Endodermal cell (in vitro differentiated cells): Measurements from ENCODE around the gene RGS6. TPM values are rescaled to one million over a fixed set of nuclear protein-coding genes. Genes with fewer than 3 reads are reported as not detected.

ENCODE experiments used
- DNase-seq: peaks from one replicate; pipeline ENCODE4 v3.0.0-alpha.2; 2017
- H3K27ac ChIP-seq: 2 replicates; pipeline ENCODE4 v1.5.1; 2013; ENCODE audit warnings: mild to moderate bottlenecking, low read depth, low read length, moderate library complexity
- H3K27me3 ChIP-seq: 2 replicates; pipeline ENCODE4 v1.6.1; 2013; ENCODE audit warnings: mild to moderate bottlenecking, low read length, moderate library complexity; ENCODE audit not compliant: insufficient read depth, control insufficient read depth, poor library complexity, severe bottlenecking
- H3K36me3 ChIP-seq: 2 replicates; pipeline ENCODE4 v1.7.0; 2013; ENCODE audit warnings: mild to moderate bottlenecking, low read length, moderate library complexity; ENCODE audit not compliant: control insufficient read depth, insufficient read depth
- H3K4me1 ChIP-seq: one replicate; pipeline ENCODE4 v1.7.0; 2013; ENCODE audit warnings: low read length; ENCODE audit not compliant: control insufficient read depth, insufficient read depth
- H3K4me3 ChIP-seq: 2 replicates; pipeline ENCODE4 v1.5.1; 2013; ENCODE audit warnings: mild to moderate bottlenecking, low read length, moderate library complexity
- H3K9ac ChIP-seq: 2 replicates; pipeline ENCODE4 v1.6.1; 2013; ENCODE audit warnings: mild to moderate bottlenecking, low read length, moderate library complexity; ENCODE audit not compliant: poor library complexity, severe bottlenecking; ENCODE audit errors: extremely low read depth
- H3K9me3 ChIP-seq: 2 replicates; pipeline ENCODE4 v1.6.1; 2013; ENCODE audit warnings: mild to moderate bottlenecking, low read length, moderate library complexity; ENCODE audit not compliant: control insufficient read depth
- H3K27ac Mint-ChIP-seq: 2 replicates; pipeline ENCODE4 v1.8.0; 2020; ENCODE audit warnings: mixed read lengths
- H3K27me3 Mint-ChIP-seq: 2 replicates; pipeline ENCODE4 v1.8.0; 2021; ENCODE audit warnings: mild to moderate bottlenecking, mixed read lengths; ENCODE audit not compliant: insufficient read depth
- H3K36me3 Mint-ChIP-seq: 2 replicates; pipeline ENCODE4 v1.8.0; 2020; ENCODE audit warnings: low read depth, mixed read lengths
- H3K4me1 Mint-ChIP-seq: 2 replicates; pipeline ENCODE4 v1.8.0; 2020; ENCODE audit warnings: mixed read lengths
- H3K4me3 Mint-ChIP-seq: 2 replicates; pipeline ENCODE4 v1.8.0; 2020; ENCODE audit warnings: mild to moderate bottlenecking, moderate library complexity, mixed read lengths
- H3K9me3 Mint-ChIP-seq: 2 replicates; pipeline ENCODE4 v1.8.0; 2020; ENCODE audit warnings: mild to moderate bottlenecking, mixed read lengths
- CTCF ChIP-seq: fragments of 200-600 bp; sonication (generic); conservative IDR thresholded peaks from 2 replicates; pipeline ENCODE4 v1.5.0; 2021; ENCODE audit warnings: antibody characterized with exemption, mild to moderate bottlenecking
- WGBS, 2 experiments: methylation state at CpG; one replicate each; pipeline versions ENCODE4 v1.1.5 to v1.1.7; 2013; ENCODE audit warnings: missing lambda C conversion rate in 2 of 2, mixed read lengths in 1 of 2; ENCODE audit not compliant: insufficient coverage in 1 of 2, insufficient read length in 1 of 2; 5-methylcytosine and 5-hydroxymethylcytosine counted together
- total RNA-seq, 2 donors: library from RNA; stranded (reverse); fragmentation: NEBNext Ultra II Directional in 1 of 2; extraction: Animal tissue kit (Norgen Biotek cat#: 25700) in 1 of 2; gene quantifications; 2 replicates in 1 of 2; 3 replicates in 1 of 2; pipeline ENCODE4 v1.2.1, GENCODE V29; 2021

The RGS6 gene
- total RNA-seq, 2 donors from 2014 or later, result 10.1 to 16.3 TPM

- Mint-ChIP-seq H3K9me3 (peaks cover 3% of the 10 kb centered on the region), H3K27me3 (peaks cover 2% of the 10 kb centered on the region), H3K4me1 (peaks cover 12% of the 10 kb centered on the region), H3K4me3 (no peak overlapping the region), H3K36me3 (no peaks in the 10 kb centered on the region), H3K27ac (no peak overlapping the region)
- WGBS, 2 experiments, result 87 to 93% methylated on average over 4 to 8 of the region's 9 CpGs
- Histone ChIP-seq H3K27me3 (no peaks in the 10 kb centered on the region), H3K36me3 (no peaks in the 10 kb centered on the region), H3K4me3 (no peak overlapping the region), H3K9ac (no peak overlapping the region), H3K9me3 (peaks cover 10% of the 10 kb centered on the region), H3K4me1 (no peaks in the 10 kb centered on the region), H3K27ac (no peak overlapping the region)
- no peak for DNase-seq
- TF ChIP-seq CTCF, result no peak
Observed at GRCh38 chr14:72164420-72165228, 232.4 kb downstream of the RGS6 start.

- Mint-ChIP-seq H3K27me3 (peaks cover 2% of the 10 kb centered on the region), H3K27ac (no peak overlapping the region), H3K9me3 (peaks cover 3% of the 10 kb centered on the region), H3K4me3 (no peak overlapping the region), H3K4me1 (peaks cover 12% of the 10 kb centered on the region), H3K36me3 (no peaks in the 10 kb centered on the region)
- Histone ChIP-seq H3K36me3 (no peaks in the 10 kb centered on the region), H3K9me3 (peaks cover 10% of the 10 kb centered on the region), H3K4me1 (no peaks in the 10 kb centered on the region), H3K27ac (no peak overlapping the region), H3K4me3 (no peak overlapping the region), H3K27me3 (no peaks in the 10 kb centered on the region), H3K9ac (no peak overlapping the region)
- TF ChIP-seq CTCF, result no peak
- 91 to 100% methylated on average over 3 to 8 of the region's 8 CpGs for WGBS, 2 experiments
- DNase-seq, result no peak
Observed at GRCh38 chr14:72165229-72165698, 233.0 kb downstream of the RGS6 start.

- H3K9ac ChIP-seq, result no peak overlapping the region
- H3K4me1 Mint-ChIP-seq, result no peaks in the 10 kb centered on the region
- no peak overlapping the region for H3K27ac Mint-ChIP-seq
- H3K36me3 ChIP-seq, result no peaks in the 10 kb centered on the region
- H3K4me1 ChIP-seq, result peaks cover 5% of the 10 kb centered on the region
- H3K27me3 Mint-ChIP-seq, result peaks cover 2% of the 10 kb centered on the region
- 88% methylated on average over 2 of the region's 3 CpGs; no CpG with 5 or more reads in 1 of the 2 experiments for WGBS, 2 experiments
- H3K9me3 ChIP-seq, result peaks cover 10% of the 10 kb centered on the region
- peaks cover 3% of the 10 kb centered on the region for H3K9me3 Mint-ChIP-seq
- no peaks in the 10 kb centered on the region for H3K27me3 ChIP-seq
- no peak overlapping the region for H3K27ac ChIP-seq
- H3K4me3 Mint-ChIP-seq, result no peak overlapping the region
- H3K36me3 Mint-ChIP-seq, result no peaks in the 10 kb centered on the region
- TF ChIP-seq CTCF, result no peak
- peak; percentile 61 for DNase-seq
- H3K4me3 ChIP-seq, result no peak overlapping the region
Observed at GRCh38 chr14:72169521-72169920, 237.3 kb downstream of the RGS6 start.
